OCI-LY3 (cell line): Measurements from ENCODE around the gene ANKRD55.
A peak's percentile ranks its signal among the peaks of the same experiment; 100 is the strongest.

Source experiments
- H2AFZ ChIP-seq: fragments of 200-600, 300-600 bp; shearing (Covaris generic); 2 replicates; pipeline ENCODE4 v1.6.0; 2014; ENCODE audit warnings: antibody characterized with exemption, low read depth, low read length
- H3K27ac ChIP-seq: fragments of 200-600, 300-600 bp; sonication (generic); 2 replicates; pipeline ENCODE4 v1.5.1; 2014; ENCODE audit warnings: mild to moderate bottlenecking, low read length, moderate library complexity, mixed read lengths
- H3K27me3 ChIP-seq: fragments of 200-600, 300-600 bp; sonication (generic); 2 replicates; pipeline ENCODE4 v1.6.1; 2014; ENCODE audit warnings: low read depth, low read length, mixed read lengths
- H3K36me3 ChIP-seq: fragments of 200-600, 300-600 bp; sonication (generic); replicated peaks from 2 replicates; pipeline ENCODE3; 2014; ENCODE audit warnings: low read depth, low read length, mixed read lengths
- H3K4me1 ChIP-seq: fragments of 300-600, 200-600 bp; sonication (generic); 2 replicates; pipeline ENCODE4 v1.6.1; 2014; ENCODE audit warnings: low read length, mixed read lengths
- H3K4me2 ChIP-seq: fragments of 200-600, 300-600 bp; sonication (generic); 2 replicates; pipeline ENCODE4 v1.6.1; 2014; ENCODE audit warnings: low read length, mixed read lengths
- H3K4me3 ChIP-seq: fragments of 300-600, 200-600 bp; sonication (generic); 2 replicates; pipeline ENCODE4 v1.5.1; 2014; ENCODE audit warnings: antibody characterized with exemption, mild to moderate bottlenecking, low read length, moderate library complexity
- H3K79me2 ChIP-seq: fragments of 300-600, 200-600 bp; shearing (Covaris generic); 2 replicates; pipeline ENCODE4 v1.6.1; 2014; ENCODE audit warnings: mild to moderate bottlenecking, low read length, mixed read lengths
- H3K9ac ChIP-seq: fragments of 300-600, 200-600 bp; shearing (Covaris generic); 2 replicates; pipeline ENCODE4 v1.6.0; 2014; ENCODE audit warnings: mild to moderate bottlenecking, low read length, moderate library complexity
- H3K9me3 ChIP-seq: fragments of 200-600, 300-600 bp; shearing (Covaris generic); 2 replicates; pipeline ENCODE4 v1.6.1; 2014; ENCODE audit warnings: low read length, mixed read lengths; ENCODE audit not compliant: insufficient read depth
- H4K20me1 ChIP-seq: fragments of 200-600, 300-600 bp; sonication (generic); 2 replicates; pipeline ENCODE4 v1.6.1; 2016; ENCODE audit warnings: low read length, mixed read lengths; ENCODE audit not compliant: insufficient read depth
- EZH2phosphoT487 ChIP-seq: fragments of 200-600 bp; shearing (Covaris generic); IDR thresholded peaks from 2 replicates; pipeline ENCODE4 v1.6.1; 2018; ENCODE audit warnings: antibody characterized with exemption, mixed run types, low read depth
- TF ChIP-seq, protein P1 (sequence below): fragments of 200-600, 300-600 bp; sonication (generic); IDR thresholded peaks from 2 replicates; pipeline ENCODE4 v1.5.1; 2014; ENCODE audit warnings: antibody characterized with exemption, low read length, low read depth

The ANKRD55 gene

DNA sequence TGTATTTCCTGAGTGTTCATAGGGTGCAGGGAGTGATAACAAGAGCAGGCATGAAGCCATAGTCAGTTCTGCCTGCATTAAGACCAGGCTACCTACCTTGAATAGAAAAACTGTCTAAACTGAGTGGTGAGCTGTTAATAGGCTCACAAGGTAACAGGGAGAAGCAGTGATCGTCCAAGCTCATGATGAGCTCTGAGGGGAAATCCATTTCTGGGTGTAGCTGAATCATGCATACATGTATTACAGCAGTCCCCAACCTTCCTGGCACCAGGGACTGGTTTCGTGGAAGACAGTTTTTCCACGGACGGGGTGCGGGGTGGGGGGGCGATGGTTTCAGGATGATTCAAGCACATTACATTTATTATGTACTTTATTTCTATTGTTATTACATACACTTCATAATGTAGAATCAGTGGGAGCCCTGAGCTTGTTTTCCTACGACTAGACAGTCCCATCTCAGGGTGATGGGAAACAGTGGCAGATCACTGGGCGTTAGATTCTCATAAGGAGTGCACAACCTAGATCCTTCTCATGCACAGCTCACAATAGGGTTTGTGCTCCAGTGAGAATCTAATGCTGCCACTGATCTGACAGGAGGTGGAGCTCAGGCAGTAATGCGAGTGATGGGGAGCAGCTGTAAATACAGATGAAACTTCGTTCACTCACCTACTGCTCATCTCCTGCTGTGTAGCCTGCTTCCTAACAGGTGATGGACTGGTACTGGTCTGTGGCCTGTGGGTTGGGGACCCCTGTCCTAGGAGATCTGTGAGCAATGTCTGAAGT, 138.4 kb downstream of the ANKRD55 start:
- Histone ChIP-seq H3K9me3 (no peaks in the 10 kb centered on the region), H3K4me1 (peaks cover 31% of the 10 kb centered on the region), H2AFZ (no peak overlapping the region), H3K9ac (peak overlapping the region; percentile 22; the same call in 1 of the 2 replicates), H3K36me3 (no peaks in the 10 kb centered on the region), H3K27me3 (no peaks in the 10 kb centered on the region), H3K27ac (peak overlapping the region; percentile 54), H4K20me1 (no peaks in the 10 kb centered on the region), H3K4me3 (peak overlapping the region; percentile 19; the same call in 1 of the 2 replicates), H3K4me2 (peak overlapping the region; percentile 53), H3K79me2 (no peaks in the 10 kb centered on the region)
- TF ChIP-seq EZH2phosphoT487 = no peak
- TF ChIP-seq, protein P1, sequence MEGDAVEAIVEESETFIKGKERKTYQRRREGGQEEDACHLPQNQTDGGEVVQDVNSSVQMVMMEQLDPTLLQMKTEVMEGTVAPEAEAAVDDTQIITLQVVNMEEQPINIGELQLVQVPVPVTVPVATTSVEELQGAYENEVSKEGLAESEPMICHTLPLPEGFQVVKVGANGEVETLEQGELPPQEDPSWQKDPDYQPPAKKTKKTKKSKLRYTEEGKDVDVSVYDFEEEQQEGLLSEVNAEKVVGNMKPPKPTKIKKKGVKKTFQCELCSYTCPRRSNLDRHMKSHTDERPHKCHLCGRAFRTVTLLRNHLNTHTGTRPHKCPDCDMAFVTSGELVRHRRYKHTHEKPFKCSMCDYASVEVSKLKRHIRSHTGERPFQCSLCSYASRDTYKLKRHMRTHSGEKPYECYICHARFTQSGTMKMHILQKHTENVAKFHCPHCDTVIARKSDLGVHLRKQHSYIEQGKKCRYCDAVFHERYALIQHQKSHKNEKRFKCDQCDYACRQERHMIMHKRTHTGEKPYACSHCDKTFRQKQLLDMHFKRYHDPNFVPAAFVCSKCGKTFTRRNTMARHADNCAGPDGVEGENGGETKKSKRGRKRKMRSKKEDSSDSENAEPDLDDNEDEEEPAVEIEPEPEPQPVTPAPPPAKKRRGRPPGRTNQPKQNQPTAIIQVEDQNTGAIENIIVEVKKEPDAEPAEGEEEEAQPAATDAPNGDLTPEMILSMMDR = no peak

DNA sequence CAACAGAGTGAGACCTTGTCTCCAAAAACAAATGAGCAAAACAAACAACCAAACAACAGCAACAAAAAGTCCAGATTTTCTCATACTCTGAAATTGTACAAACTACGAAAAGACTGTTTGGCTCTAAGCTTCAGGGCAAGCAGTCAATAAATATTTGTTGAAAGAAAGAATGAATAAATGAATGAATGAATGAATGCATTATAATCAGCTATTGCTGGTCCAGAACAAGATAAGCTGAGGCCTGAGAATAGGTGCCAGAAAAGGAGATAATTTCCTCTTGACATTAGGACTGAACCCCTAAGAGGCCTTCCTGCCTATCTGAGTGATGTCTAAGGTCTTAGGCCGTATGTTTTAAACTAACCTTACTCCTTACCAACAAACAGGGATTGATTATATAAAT, 139.2 kb downstream of the ANKRD55 start:
- Histone ChIP-seq H3K79me2 (no peaks in the 10 kb centered on the region), H3K4me1 (peaks cover 39% of the 10 kb centered on the region), H3K4me2 (peak overlapping the region; percentile 53), H3K9ac (no peak overlapping the region), H2AFZ (no peak overlapping the region), H3K9me3 (no peaks in the 10 kb centered on the region), H3K27ac (no peak overlapping the region), H4K20me1 (no peaks in the 10 kb centered on the region), H3K27me3 (no peaks in the 10 kb centered on the region), H3K36me3 (no peaks in the 10 kb centered on the region), H3K4me3 (no peak overlapping the region)
- no peak for TF ChIP-seq EZH2phosphoT487
- TF ChIP-seq, protein P1 = no peak

DNA sequence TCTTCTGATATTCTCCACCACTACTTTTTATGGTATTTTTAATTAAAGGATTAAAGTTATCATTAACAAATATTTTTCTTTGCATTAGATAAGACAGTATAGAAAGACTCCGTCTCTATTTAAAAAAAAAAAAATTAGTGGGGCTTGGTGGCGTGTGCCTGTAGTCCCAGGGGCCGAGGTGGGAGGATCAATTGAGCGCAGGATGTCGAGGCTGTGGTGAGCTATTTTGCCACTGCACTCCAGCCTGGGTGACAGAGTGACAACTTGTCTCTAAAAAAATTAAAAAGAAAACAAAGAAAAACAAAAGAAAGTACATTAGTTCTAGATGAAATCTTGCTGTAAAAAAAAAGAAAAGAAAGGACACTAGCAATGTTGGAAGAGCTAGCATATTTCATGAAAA, 141.0 kb downstream of the ANKRD55 start:
- Histone ChIP-seq H3K4me2 (no peak overlapping the region), H3K4me1 (peaks cover 44% of the 10 kb centered on the region), H3K9me3 (no peaks in the 10 kb centered on the region), H3K27ac (no peak overlapping the region), H3K27me3 (no peaks in the 10 kb centered on the region), H3K4me3 (no peak overlapping the region), H2AFZ (no peak overlapping the region), H3K9ac (no peak overlapping the region), H4K20me1 (no peaks in the 10 kb centered on the region), H3K79me2 (no peaks in the 10 kb centered on the region), H3K36me3 (no peaks in the 10 kb centered on the region)
- TF ChIP-seq, protein P1 = no peak
- no peak for TF ChIP-seq EZH2phosphoT487

DNA sequence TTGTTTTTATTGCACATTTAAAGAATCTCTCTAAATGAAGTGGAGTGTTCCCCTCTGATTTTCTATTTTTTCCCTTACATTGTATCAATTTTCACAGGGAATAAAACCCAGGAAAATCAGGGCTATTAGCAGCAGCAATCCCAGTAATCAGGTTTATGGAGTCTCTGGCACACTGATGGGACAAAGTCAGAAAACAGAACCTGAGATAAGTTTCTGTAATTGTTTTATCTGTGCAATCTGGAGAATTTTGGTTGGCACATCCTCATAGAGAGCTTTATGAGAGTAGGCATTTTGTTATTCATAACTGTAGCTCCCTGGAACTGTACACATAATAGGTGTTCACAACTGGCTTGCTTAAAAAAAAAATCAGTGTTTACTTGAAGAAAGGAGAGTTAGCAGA, 141.5 kb downstream of the ANKRD55 start:
- Histone ChIP-seq H3K27ac (no peak overlapping the region), H3K9me3 (no peaks in the 10 kb centered on the region), H3K4me2 (no peak overlapping the region), H3K4me1 (peaks cover 44% of the 10 kb centered on the region), H4K20me1 (no peaks in the 10 kb centered on the region), H3K27me3 (no peaks in the 10 kb centered on the region), H3K9ac (no peak overlapping the region), H3K79me2 (no peaks in the 10 kb centered on the region), H3K36me3 (no peaks in the 10 kb centered on the region), H2AFZ (no peak overlapping the region), H3K4me3 (no peak overlapping the region)
- TF ChIP-seq, protein P1 = no peak
- no peak for TF ChIP-seq EZH2phosphoT487
